ENCODE results near the gene PLXNC1.

The PLXNC1 gene

DNA sequence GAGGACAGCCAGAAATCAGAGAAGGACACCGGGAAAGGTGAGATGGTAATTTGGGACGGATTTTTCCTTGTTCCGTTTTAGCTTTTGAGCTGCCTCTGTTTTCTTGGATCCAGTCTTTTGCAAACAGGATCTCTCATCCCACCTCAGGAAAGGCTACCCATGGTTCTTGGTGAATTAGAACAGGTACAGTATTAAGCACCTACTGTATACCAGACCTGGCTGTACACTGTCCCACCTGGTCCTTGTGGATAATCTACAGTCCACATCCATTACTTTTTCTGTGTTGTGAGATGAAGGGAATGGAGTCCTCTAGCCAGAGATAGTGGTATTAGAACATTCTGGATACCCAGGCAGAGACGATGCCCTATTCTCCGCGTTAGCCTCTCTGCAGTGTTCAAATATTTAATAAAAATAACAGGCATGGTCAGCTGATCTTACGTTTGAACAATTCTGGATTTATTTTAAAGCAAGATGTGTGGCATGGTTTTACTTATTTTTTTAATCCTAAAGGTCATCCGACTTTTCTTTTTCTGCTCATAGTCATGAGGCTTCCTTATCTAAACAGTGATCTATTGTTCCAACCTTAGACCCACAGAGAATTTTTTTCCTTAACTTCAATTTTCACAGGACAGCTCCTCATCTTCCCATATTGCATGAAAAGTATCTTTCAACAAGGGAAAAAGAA, 18.8 kb downstream of the PLXNC1 start:
- no peak for DNase-seq (ENCODE audit: extremely low spot score)
- ChIA-PET CTCF (no interaction called here), POLR2A (no interaction called here)
- TF ChIP-seq L3MBTL2 (conservative IDR thresholded peaks at IDR 0.05) (no peak), FOXA1 (IDR thresholded peaks at IDR 0.05) (no peak), TARDBP (IDR thresholded peaks at IDR 0.05) (no peak), ZNF384 (IDR thresholded peaks at IDR 0.05) (no peak), FOXM1 (IDR thresholded peaks at IDR 0.05; ENCODE audit: borderline replicate concordance) (no peak), NFRKB (IDR thresholded peaks at IDR 0.05) (no peak), SP1 (IDR thresholded peaks at IDR 0.05) (no peak), CTBP1 (IDR thresholded peaks at IDR 0.05; ENCODE audit: borderline replicate concordance) (no peak), BHLHE40 (IDR thresholded peaks at IDR 0.05; ENCODE audit: borderline replicate concordance) (no peak), ARNT (IDR thresholded peaks at IDR 0.05) (no peak), ELF4 (IDR thresholded peaks at IDR 0.05) (no peak), HDGF (IDR thresholded peaks at IDR 0.05; ENCODE audit: borderline replicate concordance) (no peak), LEF1 (IDR thresholded peaks at IDR 0.05; ENCODE audit: borderline replicate concordance) (no peak), SUZ12 (IDR thresholded peaks at IDR 0.05) (no peak)

DNA sequence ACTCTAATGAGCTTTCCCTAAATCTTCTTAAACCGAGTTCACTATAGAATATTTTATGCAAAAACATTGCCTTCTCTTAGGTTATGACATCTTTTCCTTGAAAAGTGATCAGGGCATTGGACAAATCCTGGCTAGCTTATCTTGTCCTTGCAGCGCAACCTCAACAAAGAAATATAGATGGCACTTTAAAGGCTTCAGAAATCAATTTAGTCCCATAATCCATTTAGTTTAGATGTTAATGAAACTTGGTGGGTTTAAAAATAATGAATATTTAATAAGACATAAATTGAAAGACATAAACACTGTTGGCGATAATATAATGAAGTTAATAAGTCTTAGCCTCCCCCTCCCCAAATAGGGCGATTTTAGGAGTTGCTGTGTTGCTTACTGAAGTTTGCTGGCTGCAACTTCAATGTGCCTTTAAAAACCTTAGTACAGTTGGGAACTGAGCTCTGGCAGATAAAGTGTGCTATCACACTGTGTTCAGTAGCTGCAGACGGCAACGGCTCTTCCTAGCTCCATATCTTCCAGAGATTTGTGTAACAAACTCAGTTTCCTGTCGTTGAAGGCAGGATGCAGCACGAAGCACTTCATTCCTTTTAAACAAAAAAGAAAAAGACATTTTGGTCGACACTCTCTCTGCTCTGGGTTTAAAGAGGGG, 19.5 kb downstream of the PLXNC1 start:
- DNase-seq (ENCODE audit: extremely low spot score): no peak
- ChIA-PET CTCF (no interaction called here), POLR2A (interaction anchor here (0.9 kb wide), 1 partner anchor 14 kb away, joined by 3 read pairs; no protein-coding TSS in a partner anchor)
- TF ChIP-seq TARDBP (IDR thresholded peaks at IDR 0.05) (no peak), FOXA1 (IDR thresholded peaks at IDR 0.05) (no peak), ZNF384 (IDR thresholded peaks at IDR 0.05) (no peak), SUZ12 (IDR thresholded peaks at IDR 0.05) (no peak), FOXM1 (IDR thresholded peaks at IDR 0.05; ENCODE audit: borderline replicate concordance) (no peak), L3MBTL2 (conservative IDR thresholded peaks at IDR 0.05) (no peak), CTBP1 (IDR thresholded peaks at IDR 0.05; ENCODE audit: borderline replicate concordance) (no peak), NFRKB (IDR thresholded peaks at IDR 0.05) (no peak), SP1 (IDR thresholded peaks at IDR 0.05) (no peak), LEF1 (IDR thresholded peaks at IDR 0.05; ENCODE audit: borderline replicate concordance) (no peak), HDGF (IDR thresholded peaks at IDR 0.05; ENCODE audit: borderline replicate concordance) (no peak), ELF4 (IDR thresholded peaks at IDR 0.05) (no peak), ARNT (IDR thresholded peaks at IDR 0.05) (no peak), BHLHE40 (IDR thresholded peaks at IDR 0.05; ENCODE audit: borderline replicate concordance) (no peak), FOXK2 (IDR thresholded peaks at IDR 0.05) (no peak)
- TF ChIP-seq, protein P1, sequence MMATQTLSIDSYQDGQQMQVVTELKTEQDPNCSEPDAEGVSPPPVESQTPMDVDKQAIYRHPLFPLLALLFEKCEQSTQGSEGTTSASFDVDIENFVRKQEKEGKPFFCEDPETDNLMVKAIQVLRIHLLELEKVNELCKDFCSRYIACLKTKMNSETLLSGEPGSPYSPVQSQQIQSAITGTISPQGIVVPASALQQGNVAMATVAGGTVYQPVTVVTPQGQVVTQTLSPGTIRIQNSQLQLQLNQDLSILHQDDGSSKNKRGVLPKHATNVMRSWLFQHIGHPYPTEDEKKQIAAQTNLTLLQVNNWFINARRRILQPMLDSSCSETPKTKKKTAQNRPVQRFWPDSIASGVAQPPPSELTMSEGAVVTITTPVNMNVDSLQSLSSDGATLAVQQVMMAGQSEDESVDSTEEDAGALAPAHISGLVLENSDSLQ (IDR thresholded peaks at IDR 0.05): no peak

DNA sequence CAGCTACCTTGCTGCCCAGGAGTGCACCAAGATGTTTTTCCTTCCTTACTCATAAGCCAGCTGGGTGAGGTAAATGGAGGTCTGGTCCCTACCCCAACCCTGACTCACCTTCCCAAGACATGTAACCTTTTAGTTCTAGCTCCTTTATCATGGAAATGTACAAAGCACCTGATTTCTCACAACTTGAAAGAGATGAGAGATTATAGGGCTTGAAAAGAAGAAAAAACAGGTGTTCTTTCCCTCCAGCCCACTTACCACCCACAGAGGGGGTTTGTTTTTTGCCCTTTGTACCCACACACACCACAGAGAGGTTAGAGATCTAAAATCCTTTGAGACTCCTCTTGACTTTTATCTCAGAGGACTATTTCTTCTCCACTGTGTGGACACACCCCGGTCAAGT, 21.1 kb downstream of the PLXNC1 start:
- TF ChIP-seq FOXK2 (IDR thresholded peaks at IDR 0.05): no peak
- DNase-seq (ENCODE audit: extremely low spot score): no peak
- ChIA-PET POLR2A (no interaction called here), CTCF (no interaction called here)

- TF ChIP-seq NFRKB (IDR thresholded peaks at IDR 0.05) (no peak), ZNF384 (IDR thresholded peaks at IDR 0.05) (no peak), LEF1 (IDR thresholded peaks at IDR 0.05; ENCODE audit: borderline replicate concordance) (no peak), BHLHE40 (IDR thresholded peaks at IDR 0.05; ENCODE audit: borderline replicate concordance) (no peak), L3MBTL2 (conservative IDR thresholded peaks at IDR 0.05) (no peak), HDGF (IDR thresholded peaks at IDR 0.05; ENCODE audit: borderline replicate concordance) (no peak), ARNT (IDR thresholded peaks at IDR 0.05) (no peak), TARDBP (IDR thresholded peaks at IDR 0.05) (no peak), ELF4 (IDR thresholded peaks at IDR 0.05) (no peak), FOXK2 (IDR thresholded peaks at IDR 0.05) (no peak), SP1 (IDR thresholded peaks at IDR 0.05) (no peak), CTBP1 (IDR thresholded peaks at IDR 0.05; ENCODE audit: borderline replicate concordance) (no peak), SUZ12 (IDR thresholded peaks at IDR 0.05) (no peak)
- TF ChIP-seq, protein P1 (IDR thresholded peaks at IDR 0.05): no peak
- CTCF ChIA-PET: no interaction called here
- DNase-seq (ENCODE audit: extremely low spot score): no peak
- POLR2A ChIA-PET: no interaction called here
These were observed 21.8 kb downstream of the PLXNC1 start for GRCh38 chr12:94169966-94170689.

- CTCF ChIA-PET: no interaction called here
- no peak for DNase-seq (ENCODE audit: extremely low spot score)
- TF ChIP-seq TARDBP (IDR thresholded peaks at IDR 0.05) (no peak), LEF1 (IDR thresholded peaks at IDR 0.05; ENCODE audit: borderline replicate concordance) (no peak), HDGF (IDR thresholded peaks at IDR 0.05; ENCODE audit: borderline replicate concordance) (no peak), SP1 (IDR thresholded peaks at IDR 0.05) (no peak)
- TF ChIP-seq, protein P1 (IDR thresholded peaks at IDR 0.05): peak; percentile 63
- POLR2A ChIA-PET: no interaction called here
These were observed 22.6 kb downstream of the PLXNC1 start for GRCh38 chr12:94170690-94171594.
